ENCODE results near the gene PPIAL4G. TPM values are rescaled to one million over a fixed set of nuclear protein-coding genes. Genes with fewer than 3 reads are reported as not detected.
"Not testable (repeated sequence)": the region's sequence is repeated elsewhere in the genome, so short reads cannot be mapped to it uniquely, and the experiment has no call there.

The PPIAL4G gene
- total and polyA plus RNA-seq, 2 donors, result 0.05 to 0.11 TPM

GRCh38 chr1:148514310-148514709, 31.2 kb upstream of the PPIAL4G start:
- H3K4me1 ChIP-seq (ENCODE audit: control insufficient read depth in 2 of 2, insufficient read depth in 2 of 2, low read length in 2 of 2); H3K4me3 ChIP-seq (ENCODE audit: low read length in 2 of 2); DNase-seq (ENCODE audit: low read depth in 6 of 9, low spot score in 9 of 9); H3K27ac ChIP-seq (ENCODE audit: low read depth in 1 of 2, low read length in 1 of 2); H3K9me3 ChIP-seq (ENCODE audit: control insufficient read depth in 2 of 2, insufficient read depth in 1 of 2, low read length in 1 of 2); H3K27me3 ChIP-seq (ENCODE audit: control insufficient read depth in 2 of 2, insufficient read depth in 1 of 2, low read length in 1 of 2); H3K36me3 ChIP-seq (ENCODE audit: control insufficient read depth in 2 of 2, insufficient read depth in 2 of 2, low read length in 1 of 2): not testable (repeated sequence)
- no CpG with 5 or more reads among the region's 3 CpGs for WGBS

DNA sequence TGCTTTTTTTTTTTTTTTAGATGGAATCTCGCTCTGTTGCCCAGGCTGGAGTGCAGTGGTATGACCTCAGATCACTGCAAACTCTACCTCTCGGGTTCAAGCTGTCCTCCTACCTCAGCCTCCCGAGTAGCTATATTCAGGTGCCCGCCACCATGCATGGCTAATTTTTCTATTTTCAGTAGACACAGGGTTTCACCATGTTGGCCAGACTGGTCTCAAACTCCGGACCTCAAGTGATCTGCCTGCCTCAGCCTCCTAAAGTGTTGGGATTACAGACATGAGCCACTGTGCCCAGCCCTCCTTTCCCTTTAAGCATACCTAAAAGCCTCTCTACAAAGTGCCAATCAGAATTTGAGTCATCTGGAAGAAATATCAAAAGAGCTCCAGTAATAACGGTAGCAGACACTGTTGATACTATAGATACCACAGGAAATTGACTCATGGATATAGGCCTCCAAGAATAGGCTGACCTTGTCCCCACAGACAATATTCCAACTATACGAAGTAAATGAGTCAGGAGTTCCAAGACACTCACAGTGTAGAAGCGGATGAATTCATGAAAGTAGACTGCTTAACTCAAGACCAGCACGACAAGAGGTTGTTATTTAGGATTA, 29.6 kb upstream of the PPIAL4G start:
- H3K27ac ChIP-seq (ENCODE audit: low read depth in 1 of 2, low read length in 1 of 2); DNase-seq (ENCODE audit: low read depth in 6 of 9, low spot score in 9 of 9); H3K4me1 ChIP-seq (ENCODE audit: control insufficient read depth in 2 of 2, insufficient read depth in 2 of 2, low read length in 2 of 2); H3K36me3 ChIP-seq (ENCODE audit: control insufficient read depth in 2 of 2, insufficient read depth in 2 of 2, low read length in 1 of 2); H3K4me3 ChIP-seq (ENCODE audit: low read length in 2 of 2); H3K9me3 ChIP-seq (ENCODE audit: control insufficient read depth in 2 of 2, insufficient read depth in 1 of 2, low read length in 1 of 2); H3K27me3 ChIP-seq (ENCODE audit: control insufficient read depth in 2 of 2, insufficient read depth in 1 of 2, low read length in 1 of 2): not testable (repeated sequence)
- 94% methylated on average over 9 of the region's 9 CpGs for WGBS

GRCh38 chr1:148493933-148494332, 10.8 kb upstream of the PPIAL4G start:
- H3K4me1 ChIP-seq (ENCODE audit: control insufficient read depth in 2 of 2, insufficient read depth in 2 of 2, low read length in 2 of 2); H3K4me3 ChIP-seq (ENCODE audit: low read length in 2 of 2); H3K27ac ChIP-seq (ENCODE audit: low read depth in 1 of 2, low read length in 1 of 2); H3K9me3 ChIP-seq (ENCODE audit: control insufficient read depth in 2 of 2, insufficient read depth in 1 of 2, low read length in 1 of 2); H3K27me3 ChIP-seq (ENCODE audit: control insufficient read depth in 2 of 2, insufficient read depth in 1 of 2, low read length in 1 of 2); DNase-seq (ENCODE audit: low read depth in 6 of 9, low spot score in 9 of 9); H3K36me3 ChIP-seq (ENCODE audit: control insufficient read depth in 2 of 2, insufficient read depth in 2 of 2, low read length in 1 of 2): not testable (repeated sequence)

DNA sequence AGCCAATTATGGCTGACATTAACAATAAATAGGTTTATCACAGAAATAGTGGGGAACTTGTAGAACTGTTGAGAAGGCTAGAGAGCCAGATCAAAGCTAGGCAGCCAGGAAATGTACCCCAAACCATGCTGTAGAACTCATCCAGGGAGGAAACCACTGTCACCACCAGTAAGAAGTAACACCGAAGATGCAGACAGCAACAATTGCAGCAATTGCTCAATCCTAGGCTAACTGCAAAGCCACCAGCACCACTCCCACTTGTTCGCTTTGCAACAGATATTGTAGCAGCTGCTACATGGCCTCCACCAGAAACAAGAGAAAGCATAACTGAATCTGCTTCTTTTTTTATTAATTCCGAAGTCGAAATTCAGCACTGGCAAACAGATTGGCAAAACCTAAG, 2.0 kb downstream of the PPIAL4G start:
- H3K9me3 ChIP-seq (ENCODE audit: control insufficient read depth in 2 of 2, insufficient read depth in 1 of 2, low read length in 1 of 2); DNase-seq (ENCODE audit: low read depth in 6 of 9, low spot score in 9 of 9); H3K4me1 ChIP-seq (ENCODE audit: control insufficient read depth in 2 of 2, insufficient read depth in 2 of 2, low read length in 2 of 2); H3K4me3 ChIP-seq (ENCODE audit: low read length in 2 of 2); H3K27me3 ChIP-seq (ENCODE audit: control insufficient read depth in 2 of 2, insufficient read depth in 1 of 2, low read length in 1 of 2); H3K27ac ChIP-seq (ENCODE audit: low read depth in 1 of 2, low read length in 1 of 2); H3K36me3 ChIP-seq (ENCODE audit: control insufficient read depth in 2 of 2, insufficient read depth in 2 of 2, low read length in 1 of 2): not testable (repeated sequence)
- WGBS, result 0% methylated on average over 2 of the region's 4 CpGs

- H3K36me3 ChIP-seq (ENCODE audit: control insufficient read depth in 2 of 2, insufficient read depth in 2 of 2, low read length in 1 of 2); H3K4me1 ChIP-seq (ENCODE audit: control insufficient read depth in 2 of 2, insufficient read depth in 2 of 2, low read length in 2 of 2); H3K27ac ChIP-seq (ENCODE audit: low read depth in 1 of 2, low read length in 1 of 2); H3K9me3 ChIP-seq (ENCODE audit: control insufficient read depth in 2 of 2, insufficient read depth in 1 of 2, low read length in 1 of 2); DNase-seq (ENCODE audit: low read depth in 6 of 9, low spot score in 9 of 9); H3K27me3 ChIP-seq (ENCODE audit: control insufficient read depth in 2 of 2, insufficient read depth in 1 of 2, low read length in 1 of 2): not testable (repeated sequence)
- peak overlapping the region in 1 of 2 donors; percentile 53 for H3K4me3 ChIP-seq (ENCODE audit: low read length in 2 of 2)
- 0% methylated on average over 5 of the region's 28 CpGs for WGBS
Observed at GRCh38 chr1:148459694-148460093, 23.4 kb downstream of the PPIAL4G start.

DNA sequence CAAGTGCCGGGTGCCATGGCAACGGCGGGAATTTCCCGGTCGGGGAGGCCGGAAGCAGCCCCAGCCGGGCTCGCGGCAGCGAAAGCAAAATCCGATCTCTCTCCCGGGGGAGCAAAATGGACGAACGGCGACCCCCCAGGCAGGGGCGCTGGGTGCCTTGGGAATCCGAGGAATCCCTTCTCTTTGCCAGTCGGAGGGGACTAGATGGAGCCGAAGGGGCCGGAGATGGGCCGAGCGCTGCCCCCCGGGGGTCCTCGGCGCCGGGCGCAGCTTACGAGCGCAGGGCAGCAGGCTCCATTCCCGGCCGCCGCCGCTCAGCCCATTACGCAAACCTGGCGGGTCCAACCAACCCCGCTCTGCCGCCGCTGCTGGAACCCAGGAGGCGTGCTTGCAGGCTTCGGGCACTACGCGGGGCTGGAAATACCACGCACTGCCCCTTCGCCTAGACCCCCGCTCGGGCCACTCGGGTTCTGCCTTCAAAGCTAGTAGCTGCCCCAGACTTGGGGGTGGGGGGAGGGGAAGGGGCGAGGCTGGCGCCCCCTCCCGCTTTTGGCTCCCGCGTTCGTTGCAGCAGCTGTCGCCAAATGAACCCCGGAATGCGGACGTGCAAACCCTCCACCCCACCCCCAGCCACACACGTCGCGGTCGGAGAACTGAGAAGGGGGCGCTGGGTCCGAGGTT, 24.1 kb downstream of the PPIAL4G start:
- not testable (repeated sequence) for H3K27me3 ChIP-seq (ENCODE audit: control insufficient read depth in 2 of 2, insufficient read depth in 1 of 2, low read length in 1 of 2); H3K4me1 ChIP-seq (ENCODE audit: control insufficient read depth in 2 of 2, insufficient read depth in 2 of 2, low read length in 2 of 2); H3K36me3 ChIP-seq (ENCODE audit: control insufficient read depth in 2 of 2, insufficient read depth in 2 of 2, low read length in 1 of 2); H3K9me3 ChIP-seq (ENCODE audit: control insufficient read depth in 2 of 2, insufficient read depth in 1 of 2, low read length in 1 of 2)
- peak; percentile 4 to 64 (median 18) for DNase-seq (ENCODE audit: low read depth in 6 of 9, low spot score in 9 of 9)
- Histone ChIP-seq H3K27ac (ENCODE audit: low read depth in 1 of 2, low read length in 1 of 2) (peak overlapping the region; percentile 68 to 85), H3K4me3 (ENCODE audit: low read length in 2 of 2) (peak overlapping the region; percentile 51 to 53)
- WGBS, result under 1% methylated on average over 57 of the region's 63 CpGs

GRCh38 chr1:148458398-148458797, 24.7 kb downstream of the PPIAL4G start:
- 0% methylated on average over 10 of the region's 11 CpGs for WGBS

GRCh38 chr1:148452845-148453244, 30.3 kb downstream of the PPIAL4G start:
- not testable (repeated sequence) for H3K27ac ChIP-seq (ENCODE audit: low read depth in 1 of 2, low read length in 1 of 2); H3K36me3 ChIP-seq (ENCODE audit: control insufficient read depth in 2 of 2, insufficient read depth in 2 of 2, low read length in 1 of 2); H3K9me3 ChIP-seq (ENCODE audit: control insufficient read depth in 2 of 2, insufficient read depth in 1 of 2, low read length in 1 of 2); H3K4me3 ChIP-seq (ENCODE audit: low read length in 2 of 2); H3K4me1 ChIP-seq (ENCODE audit: control insufficient read depth in 2 of 2, insufficient read depth in 2 of 2, low read length in 2 of 2); H3K27me3 ChIP-seq (ENCODE audit: control insufficient read depth in 2 of 2, insufficient read depth in 1 of 2, low read length in 1 of 2); DNase-seq (ENCODE audit: low read depth in 6 of 9, low spot score in 9 of 9)
- 100% methylated on average over 2 of the region's 2 CpGs for WGBS

More at GRCh38 chr1:148458398-148458797, 24.7 kb downstream of the PPIAL4G start:
- H3K4me1 ChIP-seq (ENCODE audit: control insufficient read depth in 2 of 2, insufficient read depth in 2 of 2, low read length in 2 of 2); H3K36me3 ChIP-seq (ENCODE audit: control insufficient read depth in 2 of 2, insufficient read depth in 2 of 2, low read length in 1 of 2); H3K27me3 ChIP-seq (ENCODE audit: control insufficient read depth in 2 of 2, insufficient read depth in 1 of 2, low read length in 1 of 2); DNase-seq (ENCODE audit: low read depth in 6 of 9, low spot score in 9 of 9); H3K9me3 ChIP-seq (ENCODE audit: control insufficient read depth in 2 of 2, insufficient read depth in 1 of 2, low read length in 1 of 2): not testable (repeated sequence)
- peak overlapping the region; percentile 60 for H3K27ac ChIP-seq (ENCODE audit: low read depth in 1 of 2, low read length in 1 of 2)
- H3K4me3 ChIP-seq (ENCODE audit: low read length in 2 of 2), result peak overlapping the region in 1 of 2 donors; percentile 27

- not testable (repeated sequence) for DNase-seq (ENCODE audit: low read depth in 6 of 9, low spot score in 9 of 9); H3K4me1 ChIP-seq (ENCODE audit: control insufficient read depth in 2 of 2, insufficient read depth in 2 of 2, low read length in 2 of 2); H3K4me3 ChIP-seq (ENCODE audit: low read length in 2 of 2); H3K36me3 ChIP-seq (ENCODE audit: control insufficient read depth in 2 of 2, insufficient read depth in 2 of 2, low read length in 1 of 2); H3K27ac ChIP-seq (ENCODE audit: low read depth in 1 of 2, low read length in 1 of 2); H3K9me3 ChIP-seq (ENCODE audit: control insufficient read depth in 2 of 2, insufficient read depth in 1 of 2, low read length in 1 of 2); H3K27me3 ChIP-seq (ENCODE audit: control insufficient read depth in 2 of 2, insufficient read depth in 1 of 2, low read length in 1 of 2)
- 97% methylated on average over 5 of the region's 5 CpGs for WGBS
Observed at GRCh38 chr1:148439654-148440325, 43.3 kb downstream of the PPIAL4G start.

Measured in thymus (tissue), 11 donors.